GM18519 (cell line): ENCODE measurements around the gene GAPDHS.

Source experiments
- ATAC-seq: cut with Tn5 transposase; IDR thresholded peaks from one replicate; pipeline ENCODE4 v1.9.1; 2021; ENCODE audit warnings: mild to moderate bottlenecking, moderate library complexity; ENCODE audit not compliant: unreplicated experiment, low FRiP score

GAPDHS gene

DNA sequence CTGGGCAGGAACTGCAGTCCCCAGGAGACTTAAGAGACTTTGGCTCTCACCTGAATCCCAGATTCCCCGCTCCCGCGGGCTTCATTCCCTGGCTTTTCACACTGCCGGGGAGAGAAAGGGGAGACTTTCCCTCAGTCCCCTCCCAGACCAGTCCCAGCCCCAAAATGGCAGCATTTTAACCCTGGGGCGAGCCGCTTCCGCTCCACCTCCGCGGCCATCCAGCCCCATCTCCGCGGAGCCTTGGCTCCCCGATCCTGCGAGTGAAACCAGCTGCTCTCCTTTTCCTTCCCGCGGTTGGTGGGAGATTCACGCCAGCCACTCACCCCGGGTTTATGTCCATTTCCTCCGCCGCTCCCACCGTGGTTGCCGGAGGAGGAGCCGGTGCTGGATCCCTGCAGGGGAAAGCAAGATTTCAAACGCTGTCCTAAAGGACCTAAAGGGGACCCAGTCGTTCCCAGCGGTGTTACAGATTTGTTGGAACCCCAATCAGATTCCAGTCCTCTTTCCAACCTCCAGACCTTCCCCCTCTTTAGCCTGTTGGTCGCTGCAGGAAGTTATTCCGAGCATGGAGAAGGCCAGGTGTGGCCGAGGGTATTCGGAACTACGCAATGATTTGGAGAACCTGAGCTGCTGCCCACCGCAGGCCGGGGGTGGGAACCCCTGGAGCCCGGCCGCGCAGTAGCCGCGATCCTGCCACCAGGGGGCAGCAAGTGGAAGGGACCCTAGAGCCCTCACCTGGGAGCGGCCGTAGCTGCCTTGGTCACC, 23.2 kb upstream of the GAPDHS start:
- ATAC-seq: no peak

DNA sequence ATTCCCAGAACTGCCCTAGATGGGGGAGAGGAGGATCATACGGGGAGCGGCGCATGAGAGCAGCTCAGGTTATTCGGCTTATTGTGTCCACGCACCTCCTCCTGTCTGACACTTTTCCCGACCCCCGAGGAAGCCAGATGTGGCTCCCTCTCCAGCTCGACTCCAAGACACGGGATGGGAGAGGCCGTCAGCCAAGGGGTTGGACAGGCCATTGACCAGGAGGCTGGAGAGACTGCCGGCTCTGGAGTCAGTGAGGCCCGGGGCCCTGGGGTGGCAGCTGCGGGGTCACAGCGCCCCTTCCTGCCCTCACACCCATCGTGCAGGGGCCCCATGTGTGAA, 22.7 kb upstream of the GAPDHS start:
- ATAC-seq: no peak

GRCh38 chr19:35511337-35511736, 21.9 kb upstream of the GAPDHS start:
- no peak for ATAC-seq

GRCh38 chr19:35512831-35513627, 20.2 kb upstream of the GAPDHS start:
- ATAC-seq: no peak

GRCh38 chr19:35513628-35514281, 19.5 kb upstream of the GAPDHS start, which contains the start of gene DMKN:
TSS of gene DMKN (minus strand) at chr19:35513649. CDS start at chr19:35513475, 174 bp downstream.
- ATAC-seq: no peak

- no peak for ATAC-seq
These were observed 18.9 kb upstream of the GAPDHS start for GRCh38 chr19:35514282-35514809.

DNA sequence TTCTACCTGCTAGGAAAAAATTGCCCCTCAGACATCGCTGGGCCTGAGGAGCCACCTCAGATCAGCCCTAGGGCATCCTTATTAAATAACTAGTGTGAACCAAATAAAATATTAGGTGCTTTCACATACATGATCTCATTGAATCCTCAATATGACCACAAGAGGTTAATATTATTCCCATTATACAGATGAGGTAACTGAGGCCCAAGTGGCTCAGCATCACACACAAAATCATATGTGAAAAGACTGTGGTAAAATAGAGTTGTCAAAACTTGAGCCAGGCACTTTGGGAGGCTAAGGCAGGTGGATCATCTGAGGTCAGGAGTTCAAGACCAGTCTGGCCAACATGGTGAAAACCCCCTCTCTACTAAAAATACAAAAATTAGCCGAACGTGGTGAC, 16.9 kb upstream of the GAPDHS start:
- no peak for ATAC-seq

- ATAC-seq: no peak
These were observed 15.9 kb upstream of the GAPDHS start for GRCh38 chr19:35517342-35517741.

DNA sequence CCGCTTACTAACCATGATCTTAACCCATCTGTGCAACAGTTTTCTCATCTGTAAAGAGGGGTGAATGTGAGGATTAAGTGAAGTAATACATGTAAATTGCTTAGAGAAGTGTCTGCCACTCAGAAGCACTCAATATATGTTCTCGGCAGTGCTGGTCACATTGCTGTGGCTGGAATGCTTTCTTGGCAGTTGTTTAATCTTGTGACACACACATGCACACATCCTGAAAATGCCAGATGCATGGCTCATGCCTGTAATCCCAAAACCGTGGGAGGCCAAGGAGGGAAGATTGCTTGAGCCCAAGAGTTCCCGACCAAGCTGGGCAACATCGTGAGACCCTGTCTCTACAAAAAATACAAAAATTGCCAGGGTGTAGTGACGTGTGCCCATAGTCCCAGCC, 14.9 kb upstream of the GAPDHS start:
- ATAC-seq: no peak

GRCh38 chr19:35519291-35519690, 14.0 kb upstream of the GAPDHS start:
- ATAC-seq: no peak

- no peak for ATAC-seq
These were observed 12.0 kb upstream of the GAPDHS start for GRCh38 chr19:35521124-35521743.

DNA sequence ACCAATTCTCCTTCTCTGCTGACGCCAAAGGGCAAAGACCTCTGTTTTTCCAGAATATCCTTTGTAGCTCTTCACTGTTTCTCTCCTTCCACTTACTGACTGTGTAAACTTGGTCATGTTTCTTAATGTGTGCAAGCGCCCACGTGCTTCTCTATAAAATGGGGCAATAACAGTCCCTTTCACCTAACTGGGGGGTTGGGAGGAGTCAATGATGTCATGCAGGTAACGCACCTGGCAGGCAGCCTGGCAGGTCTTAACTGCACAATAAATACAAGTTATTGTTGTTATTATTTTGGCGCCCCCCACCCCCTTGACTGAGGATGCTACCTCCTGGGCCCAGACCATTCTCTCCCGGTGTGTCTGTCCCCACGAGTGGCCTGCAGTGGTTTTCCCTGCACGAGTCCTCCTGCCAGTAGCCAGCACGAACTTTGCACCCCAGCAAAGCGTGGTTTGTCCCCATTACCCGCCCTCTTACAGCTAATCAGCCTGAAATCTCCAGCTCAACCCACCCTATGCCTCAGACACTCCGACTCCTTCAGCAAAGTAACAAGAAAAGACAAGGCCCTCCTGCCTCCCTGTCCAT, 10.4 kb upstream of the GAPDHS start:
- no peak for ATAC-seq

DNA sequence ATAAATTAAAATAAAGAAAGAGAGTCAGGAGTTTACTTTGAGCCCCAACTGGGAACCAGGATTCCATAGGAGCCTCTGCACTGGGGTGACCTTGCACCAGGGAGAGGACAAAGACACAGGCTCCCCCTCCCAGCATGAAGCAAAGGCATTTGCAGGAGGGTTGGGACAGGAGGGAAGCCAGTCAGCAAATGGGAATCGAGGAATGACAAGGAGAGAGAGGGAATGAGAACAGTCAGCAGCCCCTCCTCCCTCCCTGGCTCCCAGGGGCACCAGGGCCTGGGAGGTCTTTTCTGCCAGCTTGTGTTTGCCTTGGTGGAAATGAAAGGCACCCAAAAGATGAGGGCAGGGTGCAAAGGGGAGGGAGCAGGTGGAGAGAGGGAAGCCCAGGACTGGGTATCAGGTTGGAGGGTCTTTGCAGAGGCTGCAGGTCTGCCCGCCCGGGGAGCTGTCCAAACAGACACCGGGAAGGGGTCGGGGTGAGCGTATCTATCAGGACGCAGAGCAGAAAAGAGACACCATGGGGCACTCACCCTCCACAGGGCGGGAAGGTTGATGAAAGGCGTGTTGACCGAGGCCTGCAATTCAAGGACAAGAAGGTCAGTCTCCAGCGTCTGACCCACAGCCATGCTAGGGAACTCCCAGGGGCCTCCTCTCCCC, 8.9 kb upstream of the GAPDHS start:
- ATAC-seq: no peak

- ATAC-seq: no peak
These were observed 7.4 kb upstream of the GAPDHS start for GRCh38 chr19:35525873-35526272.

- ATAC-seq: no peak
These were observed 4.8 kb upstream of the GAPDHS start, which contains the start of gene SBSN for GRCh38 chr19:35528218-35529038. TSS of gene SBSN (minus strand) at chr19:35528311. CDS start at chr19:35528281, 30 bp downstream.

DNA sequence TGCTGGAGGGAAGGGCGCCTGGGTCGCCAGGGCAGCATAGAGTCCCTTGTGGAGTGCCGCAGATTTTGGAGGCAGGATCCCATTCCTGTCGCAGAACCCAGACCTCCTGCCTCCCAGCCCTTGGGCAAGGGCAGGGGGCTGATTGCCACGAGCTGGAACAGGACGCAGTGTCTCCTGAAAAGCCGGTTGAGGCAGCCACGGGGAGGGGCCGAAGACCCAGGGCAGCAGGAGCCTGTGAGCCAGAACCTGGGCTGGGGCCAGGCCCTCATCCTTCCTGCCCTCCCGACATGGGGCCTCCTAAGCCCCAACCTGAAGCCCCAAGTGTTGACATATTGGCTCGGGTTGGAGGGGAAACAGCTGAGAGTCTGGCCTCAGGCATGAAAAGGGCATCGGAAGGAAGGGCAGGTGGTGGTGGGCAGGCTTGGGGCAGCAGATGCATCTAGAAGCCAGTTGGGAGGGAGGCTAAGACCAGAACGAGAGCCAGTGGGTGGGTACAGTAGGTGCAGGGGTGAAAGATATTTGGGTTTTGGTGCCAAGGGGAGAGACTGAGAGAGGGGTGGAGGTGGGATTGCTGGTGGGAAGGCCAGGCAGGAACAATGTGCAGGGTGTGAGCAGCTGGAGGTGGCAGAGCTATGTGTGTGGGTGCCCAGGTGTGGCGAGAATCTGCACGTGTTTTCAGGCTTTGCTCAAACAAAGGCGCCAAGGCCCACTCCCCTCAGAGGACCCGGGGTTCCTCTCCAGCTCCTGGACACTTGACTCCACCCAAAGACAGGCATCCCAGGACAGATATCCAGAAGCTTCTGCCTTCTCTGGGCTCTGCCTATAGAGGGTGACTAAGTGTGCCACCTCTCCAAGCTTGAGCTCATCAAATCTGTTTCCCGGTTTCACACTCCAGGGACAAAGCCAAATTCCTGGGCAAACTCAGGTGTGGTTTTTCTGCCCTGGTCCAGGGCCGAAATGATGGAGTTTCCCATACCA, 3.7 kb upstream of the GAPDHS start:
- ATAC-seq: no peak

DNA sequence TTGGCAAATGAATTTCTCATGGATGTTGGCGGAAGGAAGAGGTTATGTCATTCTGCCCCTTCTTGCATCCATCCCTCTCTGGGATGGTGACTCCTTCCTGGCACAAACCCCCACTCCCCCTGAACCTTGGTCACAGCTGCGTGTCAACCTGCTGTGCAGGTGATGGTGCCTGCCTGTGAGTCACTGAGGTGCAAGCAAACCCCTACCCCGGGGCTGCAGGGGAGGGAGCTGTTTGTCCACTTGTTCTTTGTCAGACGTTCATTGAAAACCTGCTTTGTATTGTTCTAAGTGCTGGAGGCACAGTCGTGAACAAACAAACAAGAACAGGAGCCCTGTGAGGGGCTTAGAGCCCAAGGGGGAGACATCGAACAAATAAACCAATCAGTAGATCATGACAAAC, 2.0 kb upstream of the GAPDHS start:
- ATAC-seq: no peak
